ENCODE results near the gene ACOT8.
A peak's percentile ranks its signal among the peaks of the same experiment; 100 is the strongest.

ACOT8 gene

DNA sequence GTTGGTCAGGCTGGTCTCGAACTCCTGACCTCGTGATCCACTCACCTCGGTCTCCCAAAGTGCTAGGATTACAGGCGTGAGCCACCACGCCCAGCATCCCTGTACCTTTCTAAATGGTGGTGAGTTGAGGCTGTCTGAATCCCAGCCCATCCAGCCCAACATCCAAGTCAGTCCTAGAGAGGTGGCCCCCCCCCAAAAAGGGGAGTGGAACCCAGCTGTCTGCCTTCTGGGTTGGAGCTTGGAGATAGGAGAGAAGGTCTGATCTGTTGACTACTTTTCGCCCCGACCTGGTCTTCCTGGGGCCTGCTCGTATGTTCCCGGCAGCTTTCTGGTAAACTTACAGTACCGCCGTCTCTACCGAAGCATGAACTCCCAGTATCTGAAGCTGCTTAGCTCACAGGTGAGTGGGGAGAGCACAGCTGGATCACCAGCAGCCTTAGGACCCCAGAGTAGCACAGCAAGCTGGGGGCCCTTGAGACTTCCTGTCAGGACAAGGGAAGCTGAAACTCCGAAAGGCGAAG, 39.5 kb upstream of the ACOT8 start:
- Histone ChIP-seq H3K9ac (ENCODE audit: low read depth in 1 of 2, low read length in 2 of 2) (no peak overlapping the region), H3K4me3 (ENCODE audit: low read depth in 1 of 2, low read length in 2 of 2) (no peak overlapping the region), H3K4me1 (ENCODE audit: control insufficient read depth in 1 of 2, insufficient read depth in 2 of 2, low read length in 2 of 2) (peaks cover 16 to 17% of the 10 kb centered on the region in 2 donors), H3K27ac (ENCODE audit: low read depth, low read length) (no peak overlapping the region), H3K27me3 (ENCODE audit: control insufficient read depth in 1 of 2, insufficient read depth in 2 of 2, low read length in 2 of 2) (no peaks in the 10 kb centered on the region), H3K36me3 (ENCODE audit: control insufficient read depth in 1 of 2, insufficient read depth in 2 of 2, low read length in 2 of 2) (peaks cover 26 to 63% of the 10 kb centered on the region in 2 donors), H3K9me3 (ENCODE audit: control insufficient read depth in 1 of 2, low read length in 2 of 2) (no peaks in the 10 kb centered on the region)

DNA sequence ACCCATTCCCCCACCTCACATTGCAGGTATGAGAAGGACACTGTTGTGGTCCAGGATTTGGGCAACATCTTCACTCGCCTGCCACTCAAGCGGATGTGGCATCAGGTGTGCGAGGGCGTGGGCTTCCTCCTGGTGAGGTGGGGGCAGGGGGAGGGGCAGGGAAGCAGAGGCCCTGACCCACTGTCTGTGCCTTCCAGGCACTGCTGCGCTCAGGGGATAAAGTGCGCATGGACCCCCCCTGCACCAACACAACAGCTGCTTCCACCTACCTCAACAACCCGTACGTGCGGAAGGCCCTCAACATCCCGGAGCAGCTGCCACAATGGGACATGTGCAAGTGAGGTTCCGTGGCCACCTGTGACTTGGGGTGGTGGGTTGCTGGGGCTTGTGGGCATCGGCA, 37.6 kb upstream of the ACOT8 start:
- Histone ChIP-seq H3K27me3 (ENCODE audit: control insufficient read depth in 1 of 2, insufficient read depth in 2 of 2, low read length in 2 of 2) (no peaks in the 10 kb centered on the region), H3K36me3 (ENCODE audit: control insufficient read depth in 1 of 2, insufficient read depth in 2 of 2, low read length in 2 of 2) (peaks cover 26 to 57% of the 10 kb centered on the region in 2 donors), H3K4me1 (ENCODE audit: control insufficient read depth in 1 of 2, insufficient read depth in 2 of 2, low read length in 2 of 2) (peaks cover 20 to 29% of the 10 kb centered on the region in 2 donors), H3K27ac (ENCODE audit: low read depth, low read length) (no peak overlapping the region), H3K4me3 (ENCODE audit: low read depth in 1 of 2, low read length in 2 of 2) (no peak overlapping the region), H3K9me3 (ENCODE audit: control insufficient read depth in 1 of 2, low read length in 2 of 2) (no peaks in the 10 kb centered on the region), H3K9ac (ENCODE audit: low read depth in 1 of 2, low read length in 2 of 2) (no peak overlapping the region)

- Histone ChIP-seq H3K4me3 (ENCODE audit: low read depth in 1 of 2, low read length in 2 of 2) (no peak overlapping the region), H3K27me3 (ENCODE audit: control insufficient read depth in 1 of 2, insufficient read depth in 2 of 2, low read length in 2 of 2) (no peaks in the 10 kb centered on the region), H3K9me3 (ENCODE audit: control insufficient read depth in 1 of 2, low read length in 2 of 2) (no peaks in the 10 kb centered on the region), H3K4me1 (ENCODE audit: control insufficient read depth in 1 of 2, insufficient read depth in 2 of 2, low read length in 2 of 2) (peaks cover 24 to 36% of the 10 kb centered on the region in 2 donors), H3K36me3 (ENCODE audit: control insufficient read depth in 1 of 2, insufficient read depth in 2 of 2, low read length in 2 of 2) (peaks cover 26 to 53% of the 10 kb centered on the region in 2 donors), H3K9ac (ENCODE audit: low read depth in 1 of 2, low read length in 2 of 2) (no peak overlapping the region), H3K27ac (ENCODE audit: low read depth, low read length) (no peak overlapping the region)
Measured at GRCh38 chr20:45893831-45894230, 36.6 kb upstream of the ACOT8 start.

- peaks cover 24 to 37% of the 10 kb centered on the region in 2 donors for H3K4me1 ChIP-seq (ENCODE audit: control insufficient read depth in 1 of 2, insufficient read depth in 2 of 2, low read length in 2 of 2)
- H3K27ac ChIP-seq (ENCODE audit: low read depth, low read length): no peak overlapping the region
- peaks cover 20 to 51% of the 10 kb centered on the region in 2 donors for H3K36me3 ChIP-seq (ENCODE audit: control insufficient read depth in 1 of 2, insufficient read depth in 2 of 2, low read length in 2 of 2)
- H3K9ac ChIP-seq (ENCODE audit: low read depth in 1 of 2, low read length in 2 of 2): peak overlapping the region; percentile 5 to 20
- H3K9me3 ChIP-seq (ENCODE audit: control insufficient read depth in 1 of 2, low read length in 2 of 2): no peaks in the 10 kb centered on the region
- H3K4me3 ChIP-seq (ENCODE audit: low read depth in 1 of 2, low read length in 2 of 2): peak overlapping the region; percentile 26 to 64
- no peaks in the 10 kb centered on the region for H3K27me3 ChIP-seq (ENCODE audit: control insufficient read depth in 1 of 2, insufficient read depth in 2 of 2, low read length in 2 of 2)
Measured at GRCh38 chr20:45892828-45893500, 35.8 kb upstream of the ACOT8 start.

DNA sequence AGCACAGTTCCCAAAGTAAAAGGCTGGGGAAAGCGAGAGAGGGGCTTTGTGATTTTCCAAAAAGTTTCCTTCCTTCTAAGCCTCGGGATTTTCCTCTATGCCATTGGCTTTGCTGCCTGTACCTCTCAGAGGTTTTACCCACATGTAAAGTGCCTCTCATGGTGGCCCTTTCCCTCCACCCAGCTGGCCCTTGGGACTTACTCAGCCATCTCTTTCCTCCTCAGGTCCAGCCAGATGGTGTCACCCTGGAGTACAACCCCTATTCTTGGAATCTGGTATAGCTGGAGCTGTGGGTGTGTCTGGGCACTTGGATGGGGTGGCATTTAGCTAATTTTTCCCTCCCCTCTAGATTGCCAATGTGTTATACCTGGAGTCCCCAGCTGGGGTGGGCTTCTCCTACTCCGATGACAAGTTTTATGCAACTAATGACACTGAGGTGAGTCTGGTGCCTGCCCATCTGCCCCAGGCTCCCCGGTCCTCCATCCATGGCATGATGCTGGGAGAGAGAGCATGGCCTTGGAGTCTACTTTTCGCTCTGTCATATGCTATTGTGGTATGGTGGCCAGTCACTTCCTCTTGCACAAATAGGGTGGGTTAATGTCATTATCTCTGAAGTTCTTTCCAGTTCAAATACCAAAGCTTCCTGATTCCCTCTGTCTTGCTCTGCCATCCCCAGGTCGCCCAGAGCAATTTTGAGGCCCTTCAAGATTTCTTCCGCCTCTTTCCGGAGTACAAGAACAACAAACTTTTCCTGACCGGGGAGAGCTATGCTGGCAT, 35.0 kb upstream of the ACOT8 start:
- Histone ChIP-seq H3K36me3 (ENCODE audit: control insufficient read depth in 1 of 2, insufficient read depth in 2 of 2, low read length in 2 of 2) (peaks cover 22 to 49% of the 10 kb centered on the region in 2 donors), H3K4me1 (ENCODE audit: control insufficient read depth in 1 of 2, insufficient read depth in 2 of 2, low read length in 2 of 2) (peaks cover 24 to 37% of the 10 kb centered on the region in 2 donors), H3K9ac (ENCODE audit: low read depth in 1 of 2, low read length in 2 of 2) (peak overlapping the region; percentile 67 to 86), H3K27ac (ENCODE audit: low read depth, low read length) (no peak overlapping the region), H3K4me3 (ENCODE audit: low read depth in 1 of 2, low read length in 2 of 2) (peak overlapping the region; percentile 64 to 88), H3K9me3 (ENCODE audit: control insufficient read depth in 1 of 2, low read length in 2 of 2) (no peaks in the 10 kb centered on the region), H3K27me3 (ENCODE audit: control insufficient read depth in 1 of 2, insufficient read depth in 2 of 2, low read length in 2 of 2) (no peaks in the 10 kb centered on the region)

DNA sequence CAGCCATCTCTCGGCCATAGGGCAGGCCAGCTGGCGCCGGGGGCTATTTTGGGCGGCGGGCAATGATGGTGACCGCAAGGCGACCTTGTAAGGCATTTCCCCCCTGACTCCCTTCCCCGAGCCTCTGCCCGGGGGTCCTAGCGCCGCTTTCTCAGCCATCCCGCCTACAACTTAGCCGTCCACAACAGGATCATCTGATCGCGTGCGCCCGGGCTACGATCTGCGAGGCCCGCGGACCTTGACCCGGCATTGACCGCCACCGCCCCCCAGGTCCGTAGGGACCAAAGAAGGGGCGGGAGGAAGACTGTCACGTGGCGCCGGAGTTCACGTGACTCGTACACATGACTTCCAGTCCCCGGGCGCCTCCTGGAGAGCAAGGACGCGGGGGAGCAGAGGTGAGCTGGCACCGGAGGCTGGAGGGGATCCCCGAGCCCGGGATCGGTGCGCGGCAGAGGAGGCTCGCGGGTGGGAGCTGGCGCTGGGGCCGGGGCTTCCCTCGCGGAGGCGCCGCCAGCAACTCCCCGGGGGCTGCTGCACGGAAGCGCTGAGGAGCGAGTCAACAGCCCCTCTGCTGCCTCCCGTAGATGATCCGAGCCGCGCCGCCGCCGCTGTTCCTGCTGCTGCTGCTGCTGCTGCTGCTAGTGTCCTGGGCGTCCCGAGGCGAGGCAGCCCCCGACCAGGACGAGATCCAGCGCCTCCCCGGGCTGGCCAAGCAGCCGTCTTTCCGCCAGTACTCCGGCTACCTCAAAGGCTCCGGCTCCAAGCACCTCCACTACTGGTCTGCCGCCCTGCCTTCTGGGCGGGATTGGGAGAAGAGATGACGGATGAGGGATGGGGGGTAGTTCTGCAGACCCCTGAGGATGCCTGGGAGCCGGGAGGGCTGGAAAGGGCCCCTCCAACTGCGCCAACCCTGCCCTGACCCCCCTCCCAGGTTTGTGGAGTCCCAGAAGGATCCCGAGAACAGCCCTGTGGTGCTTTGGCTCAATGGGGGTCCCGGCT, 34.1 kb upstream of the ACOT8 start, which contains the start of the genes CTSA and NEURL2:
TSS of gene CTSA (plus strand) at position 351 of the 999 bp plus-strand sequence. CDS start at position 585, 234 bp downstream.
TSS of gene NEURL2 (minus strand) at position 224 of the 999 bp plus-strand sequence. CDS start at position 7, 217 bp downstream.
- peaks cover 14 to 50% of the 10 kb centered on the region in 2 donors for H3K36me3 ChIP-seq (ENCODE audit: control insufficient read depth in 1 of 2, insufficient read depth in 2 of 2, low read length in 2 of 2)

DNA sequence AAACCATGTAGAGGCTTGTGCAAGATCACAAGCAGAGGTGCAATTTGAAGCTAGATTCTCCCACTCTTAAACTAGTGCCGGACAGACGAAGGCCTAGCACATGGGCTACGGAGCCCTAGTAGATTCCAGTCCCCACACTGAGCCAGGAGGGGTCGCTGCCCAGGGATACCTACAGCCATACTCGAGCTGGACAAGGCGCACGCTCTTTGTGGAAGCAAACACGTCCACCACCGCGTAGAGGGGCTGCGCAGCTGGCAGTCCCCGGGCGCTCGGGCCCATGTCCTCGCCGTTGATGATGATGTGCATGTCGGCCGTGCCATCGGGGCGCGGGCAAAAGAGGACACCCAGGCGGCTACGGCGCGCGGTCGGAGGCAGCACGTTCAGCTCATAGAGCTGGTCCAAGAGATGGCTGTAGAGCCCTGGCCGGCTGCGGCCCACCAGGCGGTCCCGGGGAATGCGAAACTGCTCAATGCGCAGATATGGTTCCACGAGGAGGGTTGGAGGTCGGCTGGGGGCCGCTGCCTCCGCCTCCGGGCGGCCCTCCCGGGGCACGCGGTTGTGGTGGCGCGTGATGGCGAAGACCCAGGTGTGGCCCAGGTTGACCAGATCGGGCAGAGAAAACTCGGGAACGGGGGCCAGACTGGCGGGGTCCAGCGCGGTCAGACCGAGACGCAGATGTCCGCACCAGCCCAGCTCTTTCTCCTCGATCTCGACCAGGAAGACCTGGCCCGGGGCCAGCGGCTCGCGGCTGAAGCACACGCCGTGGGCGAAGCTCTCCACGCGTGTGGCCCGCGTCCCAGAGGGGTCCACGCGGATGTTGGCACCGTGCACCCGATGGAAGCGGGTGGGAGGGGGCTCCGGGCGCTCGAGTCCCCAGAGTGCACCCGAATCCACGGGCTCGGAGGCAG, 33.1 kb upstream of the ACOT8 start:
- peaks cover 24 to 37% of the 10 kb centered on the region in 2 donors for H3K4me1 ChIP-seq (ENCODE audit: control insufficient read depth in 1 of 2, insufficient read depth in 2 of 2, low read length in 2 of 2)
- no peaks in the 10 kb centered on the region for H3K9me3 ChIP-seq (ENCODE audit: control insufficient read depth in 1 of 2, low read length in 2 of 2)
- peaks cover 14 to 48% of the 10 kb centered on the region in 2 donors for H3K36me3 ChIP-seq (ENCODE audit: control insufficient read depth in 1 of 2, insufficient read depth in 2 of 2, low read length in 2 of 2)

More for the DNA sequence above, 34.1 kb upstream of the ACOT8 start, which contains the start of the genes CTSA and NEURL2:
- peaks cover 24 to 37% of the 10 kb centered on the region in 2 donors for H3K4me1 ChIP-seq (ENCODE audit: control insufficient read depth in 1 of 2, insufficient read depth in 2 of 2, low read length in 2 of 2)
- peak within 1 kb of the TSS; percentile 64 to 88 for H3K4me3 ChIP-seq (ENCODE audit: low read depth in 1 of 2, low read length in 2 of 2)
- no peaks in the 10 kb centered on the region for H3K9me3 ChIP-seq (ENCODE audit: control insufficient read depth in 1 of 2, low read length in 2 of 2)
- peak within 1 kb of the TSS; percentile 67 to 86 for H3K9ac ChIP-seq (ENCODE audit: low read depth in 1 of 2, low read length in 2 of 2)
- H3K27ac ChIP-seq (ENCODE audit: low read depth, low read length): peak within 1 kb of the TSS; percentile 82
- H3K27me3 ChIP-seq (ENCODE audit: control insufficient read depth in 1 of 2, insufficient read depth in 2 of 2, low read length in 2 of 2): no peaks in the 10 kb centered on the region

DNA sequence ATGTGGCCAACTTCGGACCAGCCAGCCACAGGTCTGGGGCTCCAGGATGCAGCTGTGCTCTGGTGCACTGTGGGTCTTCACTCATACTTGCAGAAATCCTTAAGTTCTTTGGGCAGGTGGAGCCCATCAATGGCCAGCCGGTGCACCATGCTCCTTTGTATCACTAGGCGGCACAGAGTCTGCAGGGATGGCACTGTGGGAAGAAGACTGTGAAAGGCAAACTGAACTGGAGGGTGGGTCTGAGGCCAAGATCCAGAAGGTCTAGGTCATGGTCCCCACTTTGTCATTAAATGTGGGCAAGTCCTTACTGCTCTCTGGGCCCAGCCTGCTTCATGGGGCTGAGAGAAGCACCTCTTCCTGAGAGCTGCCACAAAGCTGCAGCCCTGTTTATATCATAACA, 31.5 kb upstream of the ACOT8 start:
- Histone ChIP-seq H3K9ac (ENCODE audit: low read depth in 1 of 2, low read length in 2 of 2) (no peak overlapping the region), H3K9me3 (ENCODE audit: control insufficient read depth in 1 of 2, low read length in 2 of 2) (no peaks in the 10 kb centered on the region), H3K27ac (ENCODE audit: low read depth, low read length) (no peak overlapping the region), H3K27me3 (ENCODE audit: control insufficient read depth in 1 of 2, insufficient read depth in 2 of 2, low read length in 2 of 2) (no peaks in the 10 kb centered on the region), H3K4me1 (ENCODE audit: control insufficient read depth in 1 of 2, insufficient read depth in 2 of 2, low read length in 2 of 2) (peaks cover 30 to 40% of the 10 kb centered on the region in 2 donors), H3K36me3 (ENCODE audit: control insufficient read depth in 1 of 2, insufficient read depth in 2 of 2, low read length in 2 of 2) (peaks cover 7 to 39% of the 10 kb centered on the region in 2 donors), H3K4me3 (ENCODE audit: low read depth in 1 of 2, low read length in 2 of 2) (no peak overlapping the region)

More for the DNA sequence above, 33.1 kb upstream of the ACOT8 start:
- peak overlapping the region; percentile 64 to 88 for H3K4me3 ChIP-seq (ENCODE audit: low read depth in 1 of 2, low read length in 2 of 2)
- H3K9ac ChIP-seq (ENCODE audit: low read depth in 1 of 2, low read length in 2 of 2): peak overlapping the region; percentile 67 to 86
- no peaks in the 10 kb centered on the region for H3K27me3 ChIP-seq (ENCODE audit: control insufficient read depth in 1 of 2, insufficient read depth in 2 of 2, low read length in 2 of 2)
- H3K27ac ChIP-seq (ENCODE audit: low read depth, low read length): peak overlapping the region; percentile 82

Measured in duodenal mucosa (tissue), 2 donors.